Upper lobe of left lung (tissue), 4 donors: ENCODE measurements around the gene CREB3L2.
"Not testable (repeated sequence)": the region's sequence is repeated elsewhere in the genome, so short reads cannot be mapped to it uniquely, and the experiment has no call there.

Experiments used
- EP300 ChIP-seq, 4 donors: sonication (generic); formaldehyde crosslinking; IDR thresholded peaks; one replicate each; pipeline ENCODE4 v1.5.1; 2017; ENCODE audit warnings: antibody characterized with exemption in 4 of 4, control low read depth in 2 of 4
- POLR2A ChIP-seq, 4 donors: fragments of 450-650 bp; IDR thresholded peaks; one replicate each; pipeline ENCODE4 v1.5.1; 2016 to 2017; ENCODE audit warnings: antibody characterized with exemption in 4 of 4, mild to moderate bottlenecking in 2 of 4
- POLR2AphosphoS5 ChIP-seq, 2 donors: sonication (generic); formaldehyde crosslinking; IDR thresholded peaks; one replicate each; pipeline ENCODE4 v1.5.1; 2017; ENCODE audit warnings: antibody characterized with exemption in 2 of 2
- TF ChIP-seq, protein P1 (sequence below), 6 experiments: fragments of 450-650 bp in 4 of 6; fragments of 200-600 bp in 2 of 6; sonication (generic) in 2 of 6; IDR thresholded peaks; one replicate each; pipeline ENCODE4 v1.5.1; 2016 to 2019; ENCODE audit warnings: antibody characterized with exemption in 6 of 6

- not testable (repeated sequence) for TF ChIP-seq POLR2A, EP300, POLR2AphosphoS5 (IDR thresholded peaks at IDR 0.05)
- TF ChIP-seq, protein P1, sequence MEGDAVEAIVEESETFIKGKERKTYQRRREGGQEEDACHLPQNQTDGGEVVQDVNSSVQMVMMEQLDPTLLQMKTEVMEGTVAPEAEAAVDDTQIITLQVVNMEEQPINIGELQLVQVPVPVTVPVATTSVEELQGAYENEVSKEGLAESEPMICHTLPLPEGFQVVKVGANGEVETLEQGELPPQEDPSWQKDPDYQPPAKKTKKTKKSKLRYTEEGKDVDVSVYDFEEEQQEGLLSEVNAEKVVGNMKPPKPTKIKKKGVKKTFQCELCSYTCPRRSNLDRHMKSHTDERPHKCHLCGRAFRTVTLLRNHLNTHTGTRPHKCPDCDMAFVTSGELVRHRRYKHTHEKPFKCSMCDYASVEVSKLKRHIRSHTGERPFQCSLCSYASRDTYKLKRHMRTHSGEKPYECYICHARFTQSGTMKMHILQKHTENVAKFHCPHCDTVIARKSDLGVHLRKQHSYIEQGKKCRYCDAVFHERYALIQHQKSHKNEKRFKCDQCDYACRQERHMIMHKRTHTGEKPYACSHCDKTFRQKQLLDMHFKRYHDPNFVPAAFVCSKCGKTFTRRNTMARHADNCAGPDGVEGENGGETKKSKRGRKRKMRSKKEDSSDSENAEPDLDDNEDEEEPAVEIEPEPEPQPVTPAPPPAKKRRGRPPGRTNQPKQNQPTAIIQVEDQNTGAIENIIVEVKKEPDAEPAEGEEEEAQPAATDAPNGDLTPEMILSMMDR (IDR thresholded peaks at IDR 0.05), result not testable (repeated sequence)
Measured at GRCh38 chr7:137968339-137968738, 33.5 kb downstream of the CREB3L2 start.
